VCaP (cell line): Measurements from ENCODE around the gene POLD4.

ENCODE experiments used
- H3K27ac ChIP-seq: fragments of 450-650 bp; 2 replicates; pipeline ENCODE4 v1.5.1; 2017
- CTCF ChIP-seq: fragments of 450-650 bp; conservative IDR thresholded peaks from 2 replicates; pipeline ENCODE4 v1.5.1; 2017; ENCODE audit warnings: mild to moderate bottlenecking, moderate library complexity

The POLD4 gene

GRCh38 chr11:67320011-67320410, 33.3 kb downstream of the POLD4 start:
- no peak overlapping the region for H3K27ac ChIP-seq
- TF ChIP-seq CTCF = no peak

DNA sequence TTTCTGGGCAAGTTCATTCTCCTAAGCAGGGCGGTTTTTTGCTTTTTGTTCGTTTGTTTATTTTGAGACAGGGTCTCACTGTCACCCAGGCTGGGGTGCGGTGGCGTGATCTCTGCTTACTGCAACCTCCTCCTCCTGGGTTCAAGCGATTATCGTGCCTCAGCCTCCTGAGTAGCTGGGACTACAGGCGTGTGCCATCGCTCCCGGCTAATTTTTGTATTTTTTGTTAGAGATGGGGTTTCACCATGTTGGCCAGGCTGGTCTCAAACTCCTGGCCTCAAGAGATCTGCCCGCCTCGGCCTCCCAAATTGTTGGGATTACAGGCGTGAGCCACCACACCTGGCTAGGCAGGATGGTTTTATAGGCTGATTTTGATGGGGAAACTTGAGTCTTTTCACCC, 34.5 kb downstream of the POLD4 start:
- peak overlapping the region; percentile 95; the same call in 1 of the 2 replicates for H3K27ac ChIP-seq

GRCh38 chr11:67317888-67318555, 35.3 kb downstream of the POLD4 start:
- TF ChIP-seq CTCF = no peak; the same call in 1 of the 2 replicates
- H3K27ac ChIP-seq = peak overlapping the region; percentile 95

GRCh38 chr11:67317205-67317887, 36.0 kb downstream of the POLD4 start:
- peak; percentile 100 for TF ChIP-seq CTCF
- peak overlapping the region; percentile 95 for H3K27ac ChIP-seq

- peak overlapping the region; percentile 95 for H3K27ac ChIP-seq
- no peak for TF ChIP-seq CTCF
Measured at GRCh38 chr11:67316882-67317204, 36.5 kb downstream of the POLD4 start.

GRCh38 chr11:67315325-67315909, 37.9 kb downstream of the POLD4 start:
- H3K27ac ChIP-seq = peak overlapping the region; percentile 95; the same call in 1 of the 2 replicates
- no peak for TF ChIP-seq CTCF

GRCh38 chr11:67314218-67314617, 39.1 kb downstream of the POLD4 start:
- TF ChIP-seq CTCF = no peak
- peak overlapping the region; percentile 90 for H3K27ac ChIP-seq
